Motor neuron (in vitro differentiated cells): ENCODE data around the gene CDCP2. TPM values are rescaled to one million over a fixed set of nuclear protein-coding genes. Genes with fewer than 3 reads are reported as not detected.
A peak's percentile ranks its signal among the peaks of the same experiment; 100 is the strongest.

Experiments used
- ATAC-seq, 8 experiments: fragments of 200-7000 bp; cut with Tn5 transposase; replicated peaks in 6 of 8; 2 replicates each; pipeline ENCODE4 v1.8.0; 2021; ENCODE audit warnings: mild to moderate bottlenecking in 8 of 8, moderate library complexity in 8 of 8
- H3K27ac ChIP-seq, 2 donors: fragments of 250-450 bp; sonication (Bioruptor Pico); 2 replicates each; pipeline ENCODE4 v1.9.0; 2021; ENCODE audit warnings: antibody characterized with exemption in 2 of 2, mild to moderate bottlenecking in 2 of 2, moderate library complexity in 1 of 2
- H3K4me1 ChIP-seq, 2 donors: fragments of 250-450 bp; sonication (Bioruptor Pico); replicated peaks in 1 of 2; 2 replicates each; pipeline ENCODE4 v1.6.1; 2021; ENCODE audit warnings: antibody characterized with exemption in 2 of 2, mild to moderate bottlenecking in 2 of 2, moderate library complexity in 1 of 2
- H3K4me3 ChIP-seq, 5 donors: fragments of 250-450 bp; sonication (Bioruptor Pico); 2 replicates each; pipeline ENCODE4 v1.9.0; 2021; ENCODE audit warnings: antibody characterized with exemption in 5 of 5, mild to moderate bottlenecking in 5 of 5, moderate library complexity in 4 of 5
- WGBS, 10 experiments: fragments of 450-650 bp; shearing (Covaris generic); methylation state at CpG; one replicate each; pipeline ENCODE4 v1.0.0; 2022; 5-methylcytosine and 5-hydroxymethylcytosine counted together
- in situ Hi-C, 9 experiments: fragments of 400-800 bp; cut with MboI; loops; one replicate each; pipeline ENCODE4 v1.15.0; 2021; ENCODE audit warnings: low sequenced_read_pairs in 9 of 9, low pct_unique_long_range_greater_than_20kb in 2 of 9; ENCODE audit not compliant: unreplicated experiment in 9 of 9
- total RNA-seq, 8 experiments: library from RNA; unstranded; fragments of 300-600 nt; gene quantifications; 2 replicates each; pipeline versions ENCODE4 v1.2.3 to v1.2.4, GENCODE V29; 2022

Gene CDCP2
- total RNA-seq, 8 experiments from 2014 or later: 0.09 to 0.21 (median 0.15) TPM; not detected in 4

DNA sequence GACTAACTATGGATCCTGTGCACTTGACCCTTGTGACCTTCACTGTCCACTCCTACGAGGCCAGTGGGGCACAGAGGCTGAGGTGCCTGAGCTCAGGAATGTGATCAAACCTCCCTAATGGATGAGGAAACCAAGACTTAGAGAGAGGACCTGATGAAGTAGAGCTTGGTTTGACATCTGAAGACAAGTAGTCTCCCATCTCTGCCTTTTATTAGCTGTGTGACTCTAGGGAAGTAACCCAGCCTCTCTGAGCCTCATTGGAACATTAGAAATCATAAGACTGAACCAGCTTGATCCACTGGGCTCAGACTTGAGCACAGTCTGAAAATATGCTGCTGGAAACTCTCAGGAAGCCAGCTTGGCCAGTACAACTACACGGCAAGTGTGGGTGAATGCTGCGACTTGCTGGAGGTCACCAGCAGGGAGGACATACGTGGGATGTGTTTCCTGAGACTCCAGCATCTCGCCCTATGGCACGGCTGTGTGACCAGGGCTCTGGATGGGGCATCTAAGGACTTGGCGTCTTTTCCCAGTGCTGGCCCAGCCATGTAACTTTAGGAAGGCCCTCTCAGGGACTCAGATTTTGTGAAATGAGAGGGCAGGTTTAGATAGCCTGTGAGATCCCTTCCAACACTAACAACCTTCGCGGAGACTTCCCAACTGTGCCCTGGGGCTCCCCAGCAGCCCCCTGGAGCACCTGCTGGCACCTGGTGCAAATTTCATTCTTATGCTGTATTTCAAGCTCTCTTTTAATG is 10.5 kb downstream of the CDCP2 start:
- no peak overlapping the region for H3K27ac ChIP-seq
- peaks cover 9 to 10% of the 10 kb centered on the region in 2 donors for H3K4me1 ChIP-seq
- in situ Hi-C loops: no loop called here
- 40 to 100% (median 80%) methylated on average over 1 to 9 of the region's 9 CpGs; no CpG with 5 or more reads in 3 of the 10 experiments for WGBS, 10 experiments
- H3K4me3 ChIP-seq: no peak overlapping the region
- ATAC-seq: no peak

DNA sequence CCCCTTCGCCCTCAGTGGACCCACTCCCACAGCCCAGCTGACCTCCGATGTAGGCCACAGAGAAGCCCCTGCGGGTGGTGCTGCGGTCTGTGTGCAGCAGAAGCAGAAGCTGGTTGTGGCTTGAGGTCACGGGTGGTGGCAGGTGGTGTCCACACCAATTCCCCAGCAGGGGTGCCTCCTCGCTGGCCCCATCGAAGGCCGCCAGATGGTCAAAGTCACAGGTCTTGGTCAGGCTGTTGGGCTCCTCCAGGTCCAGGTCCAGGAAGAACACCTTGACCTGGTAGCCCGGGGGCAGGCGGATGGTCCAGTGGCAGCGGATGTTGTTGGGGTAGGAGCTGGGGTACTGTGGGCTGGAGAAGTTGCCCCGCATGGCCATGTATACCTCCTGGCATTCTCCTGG is 13.1 kb downstream of the CDCP2 start:
- WGBS, 10 experiments: 80 to 100% (median 98%) methylated on average over 2 to 8 of the region's 12 CpGs; no CpG with 5 or more reads in 4 of the 10 experiments
- peaks cover 35 to 36% of the 10 kb centered on the region in 2 donors for H3K4me1 ChIP-seq

DNA sequence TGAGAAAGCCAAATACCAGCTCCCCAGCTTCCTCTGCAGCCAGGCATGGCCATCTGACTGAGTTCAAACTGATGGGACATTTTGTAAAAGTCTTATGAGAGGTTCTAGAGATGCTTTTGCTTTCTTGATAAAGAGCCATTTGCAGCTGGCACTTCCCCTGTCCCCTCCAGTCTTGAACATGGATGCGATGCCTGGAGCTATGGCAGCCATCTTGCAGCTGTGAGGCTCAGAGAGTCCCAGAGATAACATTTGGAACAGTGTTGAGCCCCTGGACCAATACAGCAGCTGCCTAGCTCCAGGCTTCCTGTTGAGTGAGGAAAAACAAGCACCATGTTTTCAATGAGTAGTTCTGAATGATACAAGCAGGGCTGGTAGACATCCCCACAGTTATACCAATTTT is 13.8 kb downstream of the CDCP2 start:
- no peak for ATAC-seq
- Histone ChIP-seq H3K27ac (no peak overlapping the region), H3K4me3 (no peak overlapping the region), H3K4me1 (peaks cover 35 to 37% of the 10 kb centered on the region in 2 donors)
- in situ Hi-C loops: no loop called here
- WGBS, 10 experiments: 83 to 100% (median 94%) methylated on average over 1 of the region's 1 CpG; no CpG with 5 or more reads in 4 of the 10 experiments

More for the DNA sequence above, 13.1 kb downstream of the CDCP2 start:
- ATAC-seq: no peak
- in situ Hi-C loops: no loop called here
- H3K4me3 ChIP-seq: no peak overlapping the region
- no peak overlapping the region for H3K27ac ChIP-seq

DNA sequence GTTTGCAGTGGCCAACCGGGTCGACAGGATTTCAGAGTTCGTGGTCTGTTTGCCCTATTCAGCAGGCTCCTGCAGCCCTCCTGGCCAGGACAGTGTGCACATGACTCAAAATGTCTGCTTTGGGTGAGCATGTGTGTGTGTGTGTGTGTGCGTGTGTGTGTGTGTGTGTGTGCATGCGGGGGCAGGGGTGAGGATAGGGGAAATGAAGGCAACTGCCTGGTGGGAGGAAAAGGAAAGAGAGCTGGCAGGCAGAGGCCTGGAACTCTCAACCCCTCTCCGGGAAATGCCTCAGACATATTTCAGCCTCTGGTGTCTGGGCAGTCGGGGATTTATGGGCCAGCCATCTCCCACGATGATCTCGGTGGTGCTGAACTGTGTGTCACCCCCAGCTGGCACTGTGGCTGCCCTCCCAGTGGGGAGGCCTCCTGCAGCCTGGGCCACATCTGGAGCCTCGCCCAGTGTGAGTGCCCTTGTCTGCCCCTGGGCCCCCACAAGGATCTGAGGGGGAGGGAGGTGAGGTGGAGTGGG is 15.2 kb downstream of the CDCP2 start:
- Histone ChIP-seq H3K4me3 (no peak overlapping the region), H3K27ac (peak overlapping the region; percentile 29 to 39), H3K4me1 (peaks cover 35 to 37% of the 10 kb centered on the region in 2 donors)
- ATAC-seq: peak in 5 of 8 experiments; percentile 78 to 91 (median 83)
- in situ Hi-C loops: no loop called here
- WGBS, 10 experiments: 28 to 50% (median 50%) methylated on average over 1 to 5 of the region's 10 CpGs; no CpG with 5 or more reads in 7 of the 10 experiments

DNA sequence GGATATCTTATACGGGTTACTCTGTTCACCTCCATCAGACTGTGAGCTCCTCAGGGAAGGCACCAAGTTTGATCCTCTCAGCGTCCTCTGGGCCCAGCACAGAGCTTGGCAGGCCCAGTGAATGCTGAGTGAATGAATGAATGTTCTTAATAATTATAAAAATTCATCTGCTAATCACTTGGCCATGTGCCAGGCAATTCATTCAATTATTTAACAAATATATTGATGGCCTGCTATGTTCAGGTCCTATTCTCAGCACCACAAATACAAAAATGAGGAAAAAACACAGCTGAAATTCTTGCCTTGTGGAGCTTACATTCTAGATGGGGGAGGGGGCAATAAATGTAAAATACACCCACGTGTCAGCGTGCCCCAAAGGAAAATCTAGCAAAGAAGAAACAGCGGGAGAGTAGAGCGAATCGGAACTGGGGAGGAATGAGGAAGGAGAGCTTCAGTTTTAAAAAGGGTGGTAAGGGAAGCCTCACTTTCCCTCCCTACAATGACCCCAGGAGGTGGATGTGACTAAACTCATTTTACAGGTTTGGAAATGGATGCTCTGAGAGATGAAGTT is 15.8 kb downstream of the CDCP2 start:
- 40 to 93% (median 79%) methylated on average over 1 to 7 of the region's 7 CpGs for WGBS, 10 experiments
- Histone ChIP-seq H3K27ac (peak overlapping the region in 1 of 2 donors; percentile 1), H3K4me3 (no peak overlapping the region), H3K4me1 (peaks cover 35 to 37% of the 10 kb centered on the region in 2 donors)
- in situ Hi-C loops: no loop called here
- ATAC-seq: no peak

DNA sequence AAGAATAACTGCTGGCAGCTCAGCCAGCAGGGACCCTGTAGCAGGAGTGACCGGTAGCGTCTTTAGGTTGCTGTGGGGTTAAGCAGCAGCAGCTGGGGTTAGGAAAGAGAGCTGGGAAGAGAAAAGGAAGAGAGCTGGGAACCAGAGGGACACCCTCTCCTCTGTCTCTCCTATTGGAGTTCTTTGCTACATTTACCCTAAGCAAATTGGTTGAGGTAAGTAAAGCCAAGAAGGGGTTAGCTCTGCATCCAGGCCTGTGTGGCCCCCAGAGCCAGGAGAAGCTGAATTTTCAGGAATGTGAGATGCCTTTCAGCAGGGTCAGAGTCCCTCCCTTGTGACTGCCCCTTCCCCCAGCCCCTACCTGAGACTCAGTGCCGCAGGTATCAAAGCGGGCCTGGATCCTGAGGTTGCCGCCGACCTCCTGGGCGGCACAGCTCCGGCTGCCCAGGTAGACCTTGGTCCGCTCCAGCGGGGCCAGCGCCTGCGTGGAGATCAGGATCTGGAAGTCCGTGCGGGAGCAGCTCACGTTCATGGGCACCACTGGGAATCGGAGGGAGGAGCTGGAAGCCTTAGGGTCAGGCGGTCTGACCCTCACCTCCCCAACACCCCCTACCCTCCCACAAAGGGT is 16.4 kb downstream of the CDCP2 start:
- 42 to 93% (median 80%) methylated on average over 1 to 9 of the region's 17 CpGs; no CpG with 5 or more reads in 5 of the 10 experiments for WGBS, 10 experiments
- H3K27ac ChIP-seq: peak overlapping the region; percentile 19 to 62
- peaks cover 35 to 37% of the 10 kb centered on the region in 2 donors for H3K4me1 ChIP-seq
- ATAC-seq: peak in 1 of 8 experiments; percentile 3
- in situ Hi-C loops: no loop called here
- H3K4me3 ChIP-seq: no peak overlapping the region

DNA sequence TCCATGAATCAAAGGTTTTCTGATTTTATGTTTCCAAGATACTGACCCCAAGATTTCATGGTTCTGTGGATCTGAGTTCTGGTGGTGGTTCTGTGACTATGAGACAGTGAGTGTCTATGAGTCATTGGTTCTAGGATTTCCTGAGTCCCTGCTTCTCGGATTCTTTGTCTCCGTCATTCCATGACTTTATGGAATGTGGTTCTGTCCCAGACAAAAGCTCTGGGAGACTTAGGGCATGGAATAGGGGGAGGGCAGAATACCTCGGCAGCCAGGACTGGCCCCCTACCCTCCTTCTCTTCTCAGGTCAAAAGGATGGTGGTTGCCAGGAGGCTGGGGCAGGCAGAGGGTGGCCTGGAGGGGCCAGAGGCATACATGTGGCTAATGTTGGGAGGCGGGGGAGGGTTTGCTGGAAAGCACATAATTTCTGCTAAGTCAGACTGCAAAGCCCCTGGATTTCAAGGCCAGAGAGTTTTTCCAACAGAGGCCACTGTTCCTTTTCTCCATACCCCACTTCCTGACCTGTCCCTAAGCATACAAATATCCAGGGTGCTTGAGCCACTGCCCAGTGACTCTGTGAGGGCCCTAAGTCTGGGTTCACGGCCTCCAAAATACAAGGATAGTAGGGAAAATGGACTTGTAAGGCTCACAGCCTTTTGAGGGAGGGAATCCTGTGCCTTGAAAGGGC is 17.2 kb downstream of the CDCP2 start:
- ATAC-seq: peak in 4 of 8 experiments; percentile 3 to 48 (median 42)
- H3K4me3 ChIP-seq: no peak overlapping the region

DNA sequence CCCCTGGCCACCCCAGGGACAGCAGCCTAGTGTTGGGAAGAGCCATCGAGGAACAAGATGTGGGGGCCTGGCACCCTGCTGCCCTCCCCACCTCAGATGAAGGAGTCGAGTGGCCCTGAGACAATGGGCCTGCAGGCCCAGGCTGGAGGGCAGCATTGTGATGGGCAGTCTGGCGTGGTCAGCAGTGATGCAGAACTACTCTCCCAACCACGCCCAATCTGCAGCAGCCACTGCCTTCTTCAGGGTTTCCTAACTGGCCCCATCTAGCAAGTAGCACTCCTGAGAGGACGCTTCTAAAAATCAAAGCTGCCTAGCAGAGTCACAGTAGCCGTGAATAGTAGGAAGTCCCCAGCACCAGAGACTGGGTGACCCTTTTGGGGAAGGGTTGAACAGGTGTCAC is 18.5 kb downstream of the CDCP2 start:
- ATAC-seq: peak in 1 of 8 experiments; percentile 57
- H3K27ac ChIP-seq: no peak overlapping the region
- H3K4me3 ChIP-seq: no peak overlapping the region
- peaks cover 35 to 37% of the 10 kb centered on the region in 2 donors for H3K4me1 ChIP-seq
- in situ Hi-C loops: no loop called here
- 0 to 100% (median 87%) methylated on average over 1 to 5 of the region's 6 CpGs; no CpG with 5 or more reads in 4 of the 10 experiments for WGBS, 10 experiments

More for the DNA sequence above, 17.2 kb downstream of the CDCP2 start:
- Histone ChIP-seq H3K4me1 (peaks cover 35 to 37% of the 10 kb centered on the region in 2 donors), H3K27ac (peak overlapping the region; percentile 19 to 62)
- 0 to 49% (median 38%) methylated on average over 1 to 4 of the region's 5 CpGs; no CpG with 5 or more reads in 3 of the 10 experiments for WGBS, 10 experiments
- in situ Hi-C loops: no loop called here

DNA sequence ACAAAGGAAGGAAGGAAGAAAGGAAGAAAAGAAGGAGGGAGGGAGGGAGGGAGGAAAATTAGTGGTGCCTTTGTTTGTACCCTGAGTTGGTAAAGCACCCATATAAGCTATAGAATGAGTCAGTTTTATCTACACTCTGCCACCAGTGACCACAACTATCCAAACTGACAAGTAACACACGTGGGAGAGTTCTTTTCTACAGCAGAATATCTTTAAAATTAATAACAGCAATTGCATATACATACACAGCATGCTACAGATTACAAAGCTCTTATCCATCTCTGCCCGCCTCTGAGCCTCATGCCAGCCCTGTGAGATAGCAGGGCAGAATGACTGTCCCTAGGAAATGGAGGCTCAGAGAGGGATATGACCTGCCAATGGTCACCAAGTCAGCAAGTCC is 20.3 kb downstream of the CDCP2 start:
- ATAC-seq: no peak
- no peak overlapping the region for H3K4me3 ChIP-seq
- H3K27ac ChIP-seq: no peak overlapping the region
- peaks cover 27 to 29% of the 10 kb centered on the region in 2 donors for H3K4me1 ChIP-seq
- 0 to 100% (median 79%) methylated on average over 1 to 2 of the region's 2 CpGs; no CpG with 5 or more reads in 5 of the 10 experiments for WGBS, 10 experiments
- in situ Hi-C loops: no loop called here

DNA sequence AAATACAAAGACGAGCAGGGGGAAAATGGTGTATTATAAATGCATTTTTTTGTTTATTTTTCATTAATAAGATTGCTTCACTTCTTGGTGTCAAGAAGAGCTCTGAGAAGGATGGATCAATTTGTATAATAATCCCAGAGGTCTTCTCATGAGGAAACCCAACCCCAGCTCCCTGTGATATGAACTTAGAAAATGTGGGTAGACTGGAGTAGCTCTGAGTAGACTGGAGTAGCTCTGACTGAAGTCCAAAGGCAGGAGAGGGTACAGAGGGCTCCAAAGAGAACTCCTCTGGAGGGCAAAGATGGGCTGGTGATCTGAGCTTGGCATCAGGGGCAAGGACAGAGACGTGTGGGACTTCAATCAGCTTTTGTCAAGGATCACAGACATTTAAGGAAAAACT is 21.4 kb downstream of the CDCP2 start:
- H3K27ac ChIP-seq: no peak overlapping the region
- ATAC-seq: no peak
- in situ Hi-C loops: no loop called here
- H3K4me1 ChIP-seq: peaks cover 16 to 18% of the 10 kb centered on the region in 2 donors
- H3K4me3 ChIP-seq: no peak overlapping the region
- 67 to 100% (median 84%) methylated on average over 1 to 2 of the region's 2 CpGs; no CpG with 5 or more reads in 5 of the 10 experiments for WGBS, 10 experiments

DNA sequence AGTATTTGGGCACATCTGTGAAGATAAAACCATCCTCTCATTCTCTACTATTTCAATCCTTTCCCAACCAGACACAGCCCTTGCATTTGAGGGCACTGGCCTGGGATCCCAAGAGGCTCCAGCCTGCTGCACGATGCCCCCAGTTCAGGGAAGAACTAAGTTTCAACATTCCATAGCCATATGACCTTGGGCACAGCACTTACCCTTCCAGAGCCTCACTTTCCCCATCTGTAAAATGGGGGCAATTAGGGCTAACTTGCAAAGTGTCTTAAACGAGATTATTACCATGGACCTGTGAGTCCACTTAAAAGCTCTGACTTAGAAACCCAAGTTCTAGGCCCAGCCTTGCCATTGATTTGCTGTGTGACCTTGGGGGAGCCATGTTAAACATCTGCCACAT is 22.9 kb downstream of the CDCP2 start:
- Histone ChIP-seq H3K4me1 (peaks cover under 1 to 2% of the 10 kb centered on the region in 2 donors), H3K27ac (no peak overlapping the region), H3K4me3 (no peak overlapping the region)
- 0 to 81% (median 58%) methylated on average over 1 to 2 of the region's 2 CpGs; no CpG with 5 or more reads in 3 of the 10 experiments for WGBS, 10 experiments
- ATAC-seq: no peak
- in situ Hi-C loops: no loop called here

DNA sequence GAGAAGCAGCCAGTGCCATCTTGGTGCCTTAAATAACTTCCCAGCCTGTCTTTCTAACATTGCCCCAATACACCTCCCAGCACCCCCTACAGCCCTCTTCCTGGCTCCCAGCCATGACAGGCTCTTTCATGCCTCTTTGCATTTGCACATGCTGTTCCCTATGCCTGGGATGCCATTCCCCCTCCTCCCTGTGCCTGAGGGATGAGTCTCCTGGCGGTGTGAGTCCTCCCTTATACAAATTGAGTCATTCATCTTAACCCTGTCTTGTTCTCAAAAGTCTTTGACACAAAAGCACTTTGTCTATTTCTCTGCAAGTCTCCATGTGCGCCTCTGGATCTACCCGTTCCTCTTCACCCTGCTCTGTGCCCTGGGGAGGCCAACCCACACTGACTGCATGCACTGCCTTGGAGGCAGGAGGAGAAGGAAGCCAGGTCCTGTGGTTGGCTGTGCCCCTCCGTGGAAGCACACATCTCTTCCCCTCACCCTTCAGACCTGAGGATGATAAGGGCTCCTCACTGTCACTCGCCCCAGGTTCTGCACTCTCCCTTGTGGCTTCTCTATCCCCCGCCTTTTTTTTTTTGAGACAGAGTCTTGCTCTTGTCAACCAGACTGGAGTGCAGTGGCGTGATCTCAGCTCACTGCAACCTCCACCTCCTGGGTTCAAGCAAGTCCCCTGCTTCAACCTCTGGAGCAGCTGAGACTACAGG is 25.1 kb downstream of the CDCP2 start:
- Histone ChIP-seq H3K27ac (no peak overlapping the region), H3K4me3 (no peak overlapping the region), H3K4me1 (peaks cover 11 to 14% of the 10 kb centered on the region in 2 donors)
- in situ Hi-C loops: no loop called here
- WGBS, 10 experiments: 17 to 100% (median 73%) methylated on average over 1 to 7 of the region's 7 CpGs; no CpG with 5 or more reads in 1 of the 10 experiments
- ATAC-seq: peak in 1 of 8 experiments; percentile 15
